Progenitor cell of endocrine pancreas (in vitro differentiated cells): ENCODE measurements around the gene PACS2. TPM values are rescaled to one million over a fixed set of nuclear protein-coding genes. Genes with fewer than 3 reads are reported as not detected.
A peak's percentile ranks its signal among the peaks of the same experiment; 100 is the strongest.

Experiments
- DNase-seq: peaks from one replicate; pipeline ENCODE4 v3.0.0; 2021; ENCODE audit warnings: low spot score; ENCODE audit not compliant: unreplicated experiment
- H3K27ac Mint-ChIP-seq: 2 replicates; pipeline ENCODE4 v1.8.0; 2021; ENCODE audit warnings: mild to moderate bottlenecking, moderate library complexity, mixed read lengths
- H3K27me3 Mint-ChIP-seq: 2 replicates; pipeline ENCODE4 v1.8.0; 2021; ENCODE audit warnings: mixed read lengths
- H3K36me3 Mint-ChIP-seq: 2 replicates; pipeline ENCODE4 v1.8.0; 2022; ENCODE audit warnings: mixed read lengths; ENCODE audit not compliant: insufficient read depth
- H3K4me1 Mint-ChIP-seq: 2 replicates; pipeline ENCODE4 v1.8.0; 2021; ENCODE audit warnings: low read depth, mixed read lengths
- H3K4me3 Mint-ChIP-seq: 2 replicates; pipeline ENCODE4 v1.8.0; 2021; ENCODE audit warnings: low read depth, mild to moderate bottlenecking, moderate library complexity, mixed read lengths
- H3K9me3 Mint-ChIP-seq: 2 replicates; pipeline ENCODE4 v1.8.0; 2021; ENCODE audit warnings: low read depth, mixed read lengths
- CTCF ChIP-seq: fragments of 200-600 bp; sonication (generic); IDR thresholded peaks from one replicate; pipeline ENCODE4 v1.5.0; 2021; ENCODE audit warnings: antibody characterized with exemption, mild to moderate bottlenecking; ENCODE audit not compliant: unreplicated experiment
- total RNA-seq: library from RNA; stranded (reverse); gene quantifications from 2 replicates; pipeline ENCODE4 v1.2.1, GENCODE V29; 2021

PACS2 gene
- total RNA-seq, 1 donor from 2014 or later, result 193 TPM

- Mint-ChIP-seq H3K9me3 (no peaks in the 10 kb centered on the region), H3K4me1 (no peaks in the 10 kb centered on the region), H3K27me3 (no peaks in the 10 kb centered on the region), H3K36me3 (peaks cover 6% of the 10 kb centered on the region), H3K27ac (peak overlapping the region; percentile 41), H3K4me3 (no peak overlapping the region)
- DNase-seq, result no peak
- no peak for TF ChIP-seq CTCF
Observed at GRCh38 chr14:105387530-105387922, 73.0 kb downstream of the PACS2 start.

- H3K4me3 Mint-ChIP-seq, result no peak overlapping the region
- DNase-seq, result no peak
- no peaks in the 10 kb centered on the region for H3K9me3 Mint-ChIP-seq
- H3K4me1 Mint-ChIP-seq, result no peaks in the 10 kb centered on the region
- H3K27me3 Mint-ChIP-seq, result no peaks in the 10 kb centered on the region
- H3K27ac Mint-ChIP-seq, result peak overlapping the region; percentile 41
- peaks cover 5% of the 10 kb centered on the region for H3K36me3 Mint-ChIP-seq
- no peak for TF ChIP-seq CTCF
Observed at GRCh38 chr14:105388110-105388951, 73.8 kb downstream of the PACS2 start.

- Mint-ChIP-seq H3K27me3 (no peaks in the 10 kb centered on the region), H3K4me1 (no peaks in the 10 kb centered on the region), H3K9me3 (no peaks in the 10 kb centered on the region), H3K27ac (no peak overlapping the region), H3K36me3 (peaks cover 3% of the 10 kb centered on the region), H3K4me3 (no peak overlapping the region)
- DNase-seq, result no peak
- no peak for TF ChIP-seq CTCF
Observed at GRCh38 chr14:105388976-105389375, 74.4 kb downstream of the PACS2 start.

- Mint-ChIP-seq H3K4me3 (no peak overlapping the region), H3K9me3 (no peaks in the 10 kb centered on the region), H3K27me3 (no peaks in the 10 kb centered on the region), H3K4me1 (no peaks in the 10 kb centered on the region), H3K36me3 (peaks cover 4% of the 10 kb centered on the region), H3K27ac (no peak overlapping the region)
- DNase-seq, result no peak
- TF ChIP-seq CTCF, result no peak
Observed at GRCh38 chr14:105389534-105389933, 75.0 kb downstream of the PACS2 start.

GRCh38 chr14:105389976-105390848 is 75.7 kb downstream of the PACS2 start:
- no peak for TF ChIP-seq CTCF
- H3K27ac Mint-ChIP-seq, result peak overlapping the region; percentile 71
- no peak for DNase-seq
- H3K27me3 Mint-ChIP-seq, result no peaks in the 10 kb centered on the region
- H3K4me3 Mint-ChIP-seq, result no peak overlapping the region
- H3K4me1 Mint-ChIP-seq, result no peaks in the 10 kb centered on the region
- H3K9me3 Mint-ChIP-seq, result no peaks in the 10 kb centered on the region
- peaks cover 5% of the 10 kb centered on the region for H3K36me3 Mint-ChIP-seq
